ENCODE results near the gene CLPTM1L.
"Not testable (repeated sequence)": the region's sequence is repeated elsewhere in the genome, so short reads cannot be mapped to it uniquely, and the experiment has no call there.

CLPTM1L gene

DNA sequence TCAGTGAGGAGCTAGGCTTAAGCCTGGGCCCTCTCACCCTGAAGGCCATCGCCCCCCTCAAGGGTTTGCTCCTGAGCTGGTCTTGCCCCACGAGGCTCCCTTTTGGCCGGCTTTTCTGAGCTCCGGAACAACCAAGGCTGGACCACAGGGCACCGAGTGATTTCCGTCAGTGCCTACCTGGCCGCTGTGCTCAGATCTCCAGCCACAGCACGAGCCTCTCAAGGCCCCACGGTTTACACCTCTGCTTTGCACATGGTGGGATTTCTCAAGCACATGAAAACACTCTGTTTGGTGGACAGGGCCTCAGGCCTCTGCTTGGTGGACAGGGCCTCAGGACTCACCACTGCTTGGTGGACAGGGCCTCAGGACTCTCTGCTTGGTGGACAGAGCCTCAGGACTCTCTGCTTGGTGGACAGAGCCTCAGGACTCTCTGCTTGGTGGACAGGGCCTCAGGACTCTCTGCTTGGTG is 15.8 kb downstream of the CLPTM1L start:
- H3K4me3 ChIP-seq (ENCODE audit: low read depth, low read length): no peak overlapping the region
- TF ChIP-seq, protein P1, sequence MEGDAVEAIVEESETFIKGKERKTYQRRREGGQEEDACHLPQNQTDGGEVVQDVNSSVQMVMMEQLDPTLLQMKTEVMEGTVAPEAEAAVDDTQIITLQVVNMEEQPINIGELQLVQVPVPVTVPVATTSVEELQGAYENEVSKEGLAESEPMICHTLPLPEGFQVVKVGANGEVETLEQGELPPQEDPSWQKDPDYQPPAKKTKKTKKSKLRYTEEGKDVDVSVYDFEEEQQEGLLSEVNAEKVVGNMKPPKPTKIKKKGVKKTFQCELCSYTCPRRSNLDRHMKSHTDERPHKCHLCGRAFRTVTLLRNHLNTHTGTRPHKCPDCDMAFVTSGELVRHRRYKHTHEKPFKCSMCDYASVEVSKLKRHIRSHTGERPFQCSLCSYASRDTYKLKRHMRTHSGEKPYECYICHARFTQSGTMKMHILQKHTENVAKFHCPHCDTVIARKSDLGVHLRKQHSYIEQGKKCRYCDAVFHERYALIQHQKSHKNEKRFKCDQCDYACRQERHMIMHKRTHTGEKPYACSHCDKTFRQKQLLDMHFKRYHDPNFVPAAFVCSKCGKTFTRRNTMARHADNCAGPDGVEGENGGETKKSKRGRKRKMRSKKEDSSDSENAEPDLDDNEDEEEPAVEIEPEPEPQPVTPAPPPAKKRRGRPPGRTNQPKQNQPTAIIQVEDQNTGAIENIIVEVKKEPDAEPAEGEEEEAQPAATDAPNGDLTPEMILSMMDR (IDR thresholded peaks at IDR 0.05; ENCODE audit: borderline replicate concordance, insufficient read depth, low read depth, low read length): no peak

DNA sequence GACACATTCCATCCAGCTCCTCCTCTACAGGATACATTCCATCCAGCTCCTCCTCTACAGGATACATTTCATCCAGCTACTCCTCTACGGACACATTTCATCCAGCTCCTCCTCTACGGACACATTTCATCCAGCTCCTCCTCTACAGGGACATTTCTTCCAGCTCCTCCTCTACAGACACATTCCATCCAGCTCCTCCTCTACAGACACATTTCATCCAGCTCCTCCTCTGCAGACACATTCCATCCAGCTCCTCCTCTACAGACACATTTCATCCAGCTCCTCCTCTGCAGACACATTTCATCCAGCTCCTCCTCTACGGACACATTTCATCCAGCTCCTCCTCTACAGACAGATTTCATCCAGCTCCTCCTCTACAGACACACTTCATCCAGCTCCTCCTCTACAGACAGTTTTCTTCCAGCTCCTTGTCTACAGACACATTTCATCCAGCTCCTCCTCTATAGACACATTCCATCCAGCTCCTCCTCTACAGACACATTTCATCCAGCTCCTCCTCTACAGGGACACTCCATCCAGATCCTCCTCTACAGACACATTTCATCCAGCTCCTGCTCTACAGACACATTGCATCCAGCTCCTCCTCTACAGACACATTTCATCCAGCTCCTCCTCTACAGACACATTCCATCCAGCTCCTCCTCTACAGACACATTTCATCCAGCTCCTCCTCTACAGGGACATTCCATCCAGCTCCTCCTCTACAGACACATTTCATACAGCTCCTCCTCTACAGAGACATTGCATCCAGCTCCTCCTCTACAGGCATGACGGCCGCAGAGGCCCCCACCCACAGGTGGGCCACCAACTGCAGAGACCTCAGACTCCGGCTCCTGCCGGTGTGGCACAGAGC is 16.4 kb downstream of the CLPTM1L start:
- H3K4me3 ChIP-seq (ENCODE audit: low read depth, low read length): not testable (repeated sequence)

DNA sequence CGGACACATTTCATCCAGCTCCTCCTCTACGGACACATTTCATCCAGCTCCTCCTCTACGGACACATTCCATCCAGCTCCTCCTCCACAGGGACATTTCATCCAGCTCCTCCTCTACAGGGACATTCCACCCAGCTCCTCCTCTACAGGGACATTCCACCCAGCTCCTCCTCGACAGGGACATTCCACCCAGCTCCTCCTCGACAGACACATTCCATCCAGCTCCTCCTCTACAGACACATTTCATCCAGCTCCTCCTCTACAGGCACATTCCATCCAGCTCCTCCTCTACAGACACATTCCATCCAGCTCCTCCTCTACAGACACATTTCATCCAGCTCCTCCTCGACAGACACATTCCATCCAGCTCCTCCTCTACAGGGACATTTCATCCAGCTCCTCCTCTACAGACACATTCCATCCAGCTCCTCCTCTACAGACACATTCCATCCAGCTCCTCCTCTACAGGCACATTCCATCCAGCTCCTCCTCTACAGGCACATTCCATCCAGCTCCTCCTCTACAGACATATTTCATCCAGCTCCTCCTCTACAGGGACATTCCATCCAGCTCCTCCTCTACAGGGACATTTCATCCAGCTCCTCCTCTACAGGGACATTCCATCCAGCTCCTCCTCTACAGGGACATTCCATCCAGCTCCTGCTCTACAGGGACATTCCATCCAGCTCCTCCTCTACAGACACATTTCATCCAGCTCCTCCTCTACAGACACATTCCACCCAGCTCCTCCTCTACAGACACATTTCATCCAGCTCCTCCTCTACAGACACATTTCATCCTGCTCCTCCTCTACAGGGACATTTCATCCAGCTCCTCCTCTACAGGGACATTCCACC is 17.8 kb downstream of the CLPTM1L start:
- not testable (repeated sequence) for H3K4me3 ChIP-seq (ENCODE audit: low read depth, low read length)

DNA sequence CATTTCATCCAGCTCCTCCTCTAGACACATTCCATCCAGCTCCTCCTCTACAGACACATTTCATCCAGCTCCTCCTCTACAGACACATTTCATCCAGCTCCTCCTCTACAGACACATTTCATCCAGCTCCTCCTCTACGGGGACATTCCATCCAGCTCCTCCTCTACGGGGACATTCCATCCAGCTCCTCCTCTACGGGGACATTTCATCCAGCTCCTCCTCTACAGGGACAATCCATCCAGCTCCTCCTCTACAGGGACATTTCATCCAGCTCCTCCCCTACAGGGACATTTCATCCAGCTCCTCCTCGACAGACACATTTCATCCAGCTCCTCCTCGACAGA is 18.4 kb downstream of the CLPTM1L start:
- not testable (repeated sequence) for H3K4me3 ChIP-seq (ENCODE audit: low read depth, low read length)

DNA sequence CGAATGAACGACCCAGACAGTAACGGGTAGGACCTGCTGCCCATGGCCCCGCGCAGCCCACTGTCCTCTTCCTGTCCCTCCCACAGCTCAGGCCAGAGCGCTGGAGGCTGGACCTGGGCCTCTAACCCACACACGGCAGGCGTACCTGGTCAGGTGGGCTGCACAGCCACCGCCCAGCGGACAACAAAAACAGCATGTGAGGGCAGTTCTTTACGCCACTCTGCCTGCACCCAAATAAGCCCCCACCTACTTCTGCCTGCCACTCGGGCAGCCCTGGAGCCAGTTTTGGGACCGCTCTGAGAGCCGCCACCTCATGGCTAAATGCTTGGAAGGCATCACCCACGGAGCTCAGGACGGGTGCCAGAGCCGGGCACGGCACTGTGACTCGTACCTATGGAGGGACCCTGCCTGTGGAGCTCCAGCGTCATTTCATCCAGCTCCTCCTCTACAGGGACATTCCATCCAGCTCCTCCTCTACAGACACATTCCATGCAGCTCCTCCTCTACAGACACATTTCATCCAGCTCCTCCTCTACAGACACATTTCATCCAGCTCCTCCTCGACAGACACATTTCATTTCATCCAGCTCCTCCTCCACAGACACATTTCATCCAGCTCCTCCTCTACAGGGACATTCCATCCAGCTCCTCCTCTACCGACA is 18.9 kb downstream of the CLPTM1L start:
- no peak overlapping the region for H3K4me3 ChIP-seq (ENCODE audit: low read depth, low read length)

DNA sequence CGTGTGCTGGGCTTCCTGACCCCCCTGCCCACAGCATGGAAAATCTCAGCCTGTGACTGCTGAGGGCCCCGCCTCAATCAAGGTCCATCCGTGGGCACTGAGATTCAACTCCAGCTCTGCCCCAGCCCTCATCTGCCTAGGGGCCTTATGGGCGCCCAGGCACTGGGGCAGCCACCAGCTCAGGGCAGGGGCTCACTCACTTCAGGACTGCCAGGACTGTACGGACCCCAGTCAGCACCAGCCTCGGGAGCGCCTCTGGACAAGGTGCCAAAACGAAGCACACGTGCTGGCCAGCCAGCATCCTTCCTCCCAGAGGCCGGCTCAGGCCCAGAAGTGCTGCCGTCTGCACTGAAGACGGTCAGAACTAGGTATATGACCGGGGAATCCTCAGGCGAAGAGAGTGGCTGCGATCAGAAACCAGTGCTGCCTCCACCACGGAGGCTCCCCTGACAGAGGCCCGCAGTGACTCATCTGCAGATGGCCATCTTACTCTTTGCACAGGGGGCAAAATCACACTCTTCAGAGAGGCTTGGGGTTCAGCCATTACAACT is 19.6 kb downstream of the CLPTM1L start:
- no peak overlapping the region for H3K4me3 ChIP-seq (ENCODE audit: low read depth, low read length)
- TF ChIP-seq, protein P1 (IDR thresholded peaks at IDR 0.05; ENCODE audit: borderline replicate concordance, insufficient read depth, low read depth, low read length): no peak

More for the DNA sequence above, 18.9 kb downstream of the CLPTM1L start:
- TF ChIP-seq, protein P1 (IDR thresholded peaks at IDR 0.05; ENCODE audit: borderline replicate concordance, insufficient read depth, low read depth, low read length): no peak

DNA sequence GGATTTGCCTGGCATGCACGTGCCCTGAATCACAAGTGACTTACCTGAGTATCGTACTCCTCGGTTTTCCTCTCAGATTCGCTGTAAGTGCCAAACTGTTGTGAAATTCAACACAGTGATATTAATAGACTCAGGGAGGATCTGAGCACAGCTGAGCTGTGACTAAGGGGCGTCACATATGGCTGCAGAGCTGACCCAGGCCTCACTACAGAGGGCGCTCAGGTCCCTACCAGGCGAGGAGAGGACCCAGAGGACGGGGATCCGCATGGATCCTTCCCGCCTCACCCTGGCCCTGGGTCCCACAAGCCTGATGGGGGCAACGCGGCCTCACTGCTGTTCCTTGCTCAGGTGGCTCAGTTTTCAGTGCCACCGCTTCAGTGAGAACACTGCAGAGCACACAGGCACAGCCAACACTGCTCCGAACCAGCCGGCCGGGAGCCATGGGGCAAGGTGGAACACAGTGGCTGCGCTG is 20.1 kb downstream of the CLPTM1L start:
- no peak overlapping the region for H3K4me3 ChIP-seq (ENCODE audit: low read depth, low read length)
- TF ChIP-seq, protein P1 (IDR thresholded peaks at IDR 0.05; ENCODE audit: borderline replicate concordance, insufficient read depth, low read depth, low read length): no peak

DNA sequence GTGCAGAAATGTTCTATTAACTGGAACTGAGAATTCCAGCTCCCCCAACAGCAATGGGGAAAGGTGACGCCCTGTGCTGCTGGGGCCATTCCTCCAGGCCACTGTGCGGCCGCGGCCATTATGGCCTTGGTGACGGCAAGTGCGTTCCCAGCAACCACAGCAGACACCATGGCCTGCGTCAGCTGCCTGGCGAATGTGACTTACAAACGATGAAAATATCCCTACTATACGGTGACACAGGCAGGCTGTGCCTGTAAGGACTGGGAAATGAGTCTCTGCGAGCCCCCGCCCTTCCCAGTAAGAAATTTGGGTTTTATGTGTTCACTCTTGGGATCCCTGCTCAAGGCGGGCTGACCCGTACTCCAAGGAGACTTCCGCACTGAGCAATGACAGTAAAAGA is 20.6 kb downstream of the CLPTM1L start:
- H3K4me3 ChIP-seq (ENCODE audit: low read depth, low read length): no peak overlapping the region
- TF ChIP-seq, protein P1 (IDR thresholded peaks at IDR 0.05; ENCODE audit: borderline replicate concordance, insufficient read depth, low read depth, low read length): no peak
